HG02623 (cell line): Measurements from ENCODE around the gene SLC27A5.

Experiments
- ATAC-seq: cut with Tn5 transposase; IDR thresholded peaks from one replicate; pipeline ENCODE4 v1.9.1; 2021; ENCODE audit warnings: moderate library complexity; ENCODE audit not compliant: unreplicated experiment

SLC27A5 gene, protein sequence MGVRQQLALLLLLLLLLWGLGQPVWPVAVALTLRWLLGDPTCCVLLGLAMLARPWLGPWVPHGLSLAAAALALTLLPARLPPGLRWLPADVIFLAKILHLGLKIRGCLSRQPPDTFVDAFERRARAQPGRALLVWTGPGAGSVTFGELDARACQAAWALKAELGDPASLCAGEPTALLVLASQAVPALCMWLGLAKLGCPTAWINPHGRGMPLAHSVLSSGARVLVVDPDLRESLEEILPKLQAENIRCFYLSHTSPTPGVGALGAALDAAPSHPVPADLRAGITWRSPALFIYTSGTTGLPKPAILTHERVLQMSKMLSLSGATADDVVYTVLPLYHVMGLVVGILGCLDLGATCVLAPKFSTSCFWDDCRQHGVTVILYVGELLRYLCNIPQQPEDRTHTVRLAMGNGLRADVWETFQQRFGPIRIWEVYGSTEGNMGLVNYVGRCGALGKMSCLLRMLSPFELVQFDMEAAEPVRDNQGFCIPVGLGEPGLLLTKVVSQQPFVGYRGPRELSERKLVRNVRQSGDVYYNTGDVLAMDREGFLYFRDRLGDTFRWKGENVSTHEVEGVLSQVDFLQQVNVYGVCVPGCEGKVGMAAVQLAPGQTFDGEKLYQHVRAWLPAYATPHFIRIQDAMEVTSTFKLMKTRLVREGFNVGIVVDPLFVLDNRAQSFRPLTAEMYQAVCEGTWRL

DNA sequence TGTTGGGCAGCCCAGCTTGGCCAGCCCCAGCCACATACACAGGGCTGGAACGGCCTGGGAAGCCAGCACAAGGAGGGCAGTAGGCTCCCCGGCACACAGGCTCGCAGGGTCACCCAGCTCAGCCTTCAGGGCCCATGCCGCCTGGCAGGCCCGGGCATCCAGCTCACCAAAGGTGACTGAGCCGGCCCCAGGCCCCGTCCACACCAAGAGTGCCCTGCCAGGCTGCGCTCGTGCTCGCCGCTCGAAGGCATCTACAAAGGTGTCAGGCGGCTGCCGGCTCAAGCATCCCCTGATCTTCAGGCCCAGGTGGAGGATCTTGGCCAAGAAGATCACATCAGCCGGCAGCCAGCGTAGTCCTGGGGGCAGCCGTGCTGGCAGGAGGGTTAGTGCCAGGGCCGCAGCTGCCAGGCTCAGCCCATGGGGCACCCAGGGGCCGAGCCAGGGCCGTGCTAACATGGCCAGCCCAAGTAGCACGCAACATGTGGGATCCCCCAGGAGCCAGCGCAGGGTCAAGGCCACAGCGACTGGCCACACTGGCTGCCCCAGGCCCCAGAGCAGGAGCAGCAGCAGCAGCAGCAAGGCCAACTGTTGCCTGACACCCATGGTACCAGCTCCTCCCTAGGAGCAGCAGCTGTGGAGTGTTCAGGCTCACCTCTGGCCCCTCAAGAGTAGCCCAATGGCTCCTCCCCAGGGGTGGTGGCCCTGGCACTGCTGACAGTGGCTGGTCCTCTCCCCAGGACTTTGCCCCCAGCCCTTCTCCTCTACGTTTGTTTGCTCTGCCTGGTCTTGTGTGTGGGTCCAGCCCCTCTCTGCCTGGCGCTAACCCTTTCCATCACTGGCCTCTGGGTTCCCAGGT, at the start of gene SLC27A5:
Gene SLC27A5, minus strand, starts transcription at position 640 of the 856 bp plus-strand sequence. Its CDS starts 37 bp downstream, at position 603.
- ATAC-seq, result no peak

- ATAC-seq, result no peak
Observed at GRCh38 chr19:58560921-58561320, 49.1 kb upstream of the SLC27A5 start.

- ATAC-seq, result no peak
Observed at GRCh38 chr19:58560007-58560887, 48.5 kb upstream of the SLC27A5 start.

GRCh38 chr19:58559275-58560006, 47.6 kb upstream of the SLC27A5 start:
- no peak for ATAC-seq

GRCh38 chr19:58558623-58559274, 47.0 kb upstream of the SLC27A5 start:
- ATAC-seq, result peak; percentile 51

DNA sequence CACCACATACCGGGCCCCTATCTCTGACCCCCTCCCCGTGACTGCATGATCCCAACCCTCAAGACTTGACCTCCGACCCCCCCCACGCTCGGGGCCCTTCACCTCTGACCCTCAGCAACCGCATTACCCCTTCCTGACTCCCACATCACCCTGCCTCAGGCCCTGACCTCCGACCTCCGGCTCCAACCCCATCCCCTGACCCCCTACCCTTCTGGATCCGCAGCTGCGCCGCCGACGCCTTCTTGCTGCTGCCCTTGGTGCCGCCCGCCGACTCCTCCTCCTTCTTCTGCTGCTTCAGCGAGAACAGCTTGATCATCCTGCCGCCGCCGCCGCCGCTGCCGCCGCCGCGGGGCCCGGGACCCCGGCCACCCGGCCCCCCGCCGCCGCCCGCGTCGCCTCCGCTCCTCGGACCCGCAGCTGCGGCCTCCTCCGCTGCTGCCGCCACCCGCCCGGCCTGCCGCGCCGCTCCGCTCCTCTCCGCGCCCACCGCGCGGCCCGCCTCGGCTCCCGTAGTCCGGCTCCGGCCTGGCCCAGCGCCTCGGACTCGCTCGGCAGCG, 46.4 kb upstream of the SLC27A5 start, which contains the start of gene UBE2M:
Gene UBE2M, minus strand, starts transcription at position 546 of the 557 bp plus-strand sequence. Its CDS starts 230 bp downstream, at position 316.
- peak; percentile 0 for ATAC-seq

DNA sequence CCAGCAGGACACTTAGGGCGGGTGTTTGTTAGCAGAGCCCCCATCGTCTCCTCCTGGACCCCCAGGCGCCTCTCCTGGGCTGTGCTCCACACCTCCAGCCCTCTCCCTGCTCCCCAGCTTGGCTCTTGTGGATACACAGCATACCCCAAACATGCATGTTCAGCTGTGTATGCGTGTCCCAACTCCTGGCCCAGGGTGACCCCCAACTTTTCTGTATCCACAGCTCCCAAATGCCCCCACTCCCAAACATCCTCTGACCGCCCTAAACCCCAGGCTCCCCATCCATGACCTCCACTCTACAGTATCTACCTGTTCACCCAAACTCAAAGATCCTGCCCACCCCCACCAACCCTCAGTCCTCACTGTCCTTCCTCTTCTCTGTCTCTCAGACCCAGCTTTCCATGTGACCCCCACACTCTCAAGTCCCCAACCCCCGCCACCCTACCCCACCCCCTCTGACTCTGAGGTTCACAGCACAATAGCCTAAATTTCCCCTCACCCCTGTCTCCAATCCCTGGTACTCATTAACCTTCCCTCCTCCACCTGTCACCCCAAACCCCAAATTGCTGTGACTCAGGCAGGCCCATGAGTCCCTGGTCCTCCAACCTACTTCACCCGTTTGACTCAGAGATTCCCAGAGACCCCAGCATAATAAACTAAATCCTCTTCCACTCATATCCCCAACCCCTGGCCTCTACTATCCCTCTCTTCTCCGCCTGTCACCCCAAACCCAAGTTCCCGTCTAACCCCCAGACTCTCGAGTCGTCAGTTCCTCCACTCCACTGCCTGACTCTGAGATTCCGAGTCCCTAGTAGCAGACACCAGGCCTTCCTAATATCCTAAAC, 45.7 kb upstream of the SLC27A5 start:
- no peak for ATAC-seq

GRCh38 chr19:58556622-58557220, 44.9 kb upstream of the SLC27A5 start:
- ATAC-seq, result no peak

DNA sequence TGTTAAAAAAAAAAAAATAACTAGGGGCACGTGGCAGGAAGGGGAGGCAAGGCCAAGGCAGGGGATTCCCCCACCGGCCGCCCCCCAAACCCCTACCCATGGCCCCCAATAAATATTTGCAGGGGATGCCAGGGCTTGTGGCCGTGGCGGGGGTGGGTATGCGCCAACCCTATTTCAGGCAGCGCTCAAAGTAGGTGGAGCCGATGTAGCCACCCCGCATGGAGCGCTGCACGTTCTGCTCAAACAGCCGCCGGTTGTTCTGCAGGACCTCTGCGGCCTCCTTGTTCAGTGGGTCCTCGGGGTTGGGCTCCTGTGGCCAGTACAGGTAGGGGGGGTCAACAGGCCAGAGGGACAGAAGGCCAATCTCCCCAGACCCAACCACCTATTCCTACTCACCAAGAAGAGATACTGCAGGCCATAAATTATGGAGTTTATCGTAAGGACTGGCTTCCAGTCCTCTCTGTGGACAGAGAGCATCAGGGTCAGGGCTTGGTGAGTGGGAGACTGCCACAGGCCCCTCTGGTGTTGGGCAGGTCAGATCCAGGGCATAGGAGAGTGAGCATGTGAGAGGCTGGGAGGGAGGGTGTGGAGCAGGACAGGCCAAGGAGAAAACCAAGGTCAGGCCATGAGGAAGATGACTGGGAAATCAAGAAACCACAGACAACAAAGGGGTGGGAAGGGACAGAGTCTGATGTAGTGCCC, 44.3 kb upstream of the SLC27A5 start:
- ATAC-seq, result no peak

DNA sequence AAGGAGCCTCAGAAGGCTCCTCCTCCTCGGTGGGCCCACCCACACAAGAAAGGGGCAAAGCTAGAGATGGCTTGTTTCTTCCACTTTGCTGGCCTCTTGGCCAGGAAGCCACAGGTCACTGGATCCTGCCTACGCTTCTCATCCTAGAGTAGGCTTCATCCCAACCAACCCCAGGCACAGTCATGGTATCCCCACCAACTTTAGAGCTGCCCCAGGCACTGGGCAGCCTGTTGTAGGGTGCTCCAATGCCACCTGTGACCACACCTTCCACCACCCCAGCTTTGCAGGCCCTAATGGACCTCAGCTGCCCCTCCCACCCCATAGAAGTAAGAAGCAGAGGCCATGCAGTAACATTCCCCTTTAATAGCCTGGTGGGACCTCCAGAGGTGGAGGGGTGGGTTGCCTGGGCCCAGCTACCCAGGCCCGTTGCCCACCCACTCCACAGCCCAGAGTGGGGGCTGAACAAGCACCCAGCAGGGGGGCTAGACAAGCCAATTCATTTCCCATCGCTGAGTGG, 43.6 kb upstream of the SLC27A5 start:
- ATAC-seq, result no peak

GRCh38 chr19:58554494-58555368, 42.9 kb upstream of the SLC27A5 start, which contains the start of gene CHMP2A:
CHMP2A (minus strand) TSS chr19:58555105; CDS start chr19:58554212, 893 bp downstream.
- no peak for ATAC-seq

DNA sequence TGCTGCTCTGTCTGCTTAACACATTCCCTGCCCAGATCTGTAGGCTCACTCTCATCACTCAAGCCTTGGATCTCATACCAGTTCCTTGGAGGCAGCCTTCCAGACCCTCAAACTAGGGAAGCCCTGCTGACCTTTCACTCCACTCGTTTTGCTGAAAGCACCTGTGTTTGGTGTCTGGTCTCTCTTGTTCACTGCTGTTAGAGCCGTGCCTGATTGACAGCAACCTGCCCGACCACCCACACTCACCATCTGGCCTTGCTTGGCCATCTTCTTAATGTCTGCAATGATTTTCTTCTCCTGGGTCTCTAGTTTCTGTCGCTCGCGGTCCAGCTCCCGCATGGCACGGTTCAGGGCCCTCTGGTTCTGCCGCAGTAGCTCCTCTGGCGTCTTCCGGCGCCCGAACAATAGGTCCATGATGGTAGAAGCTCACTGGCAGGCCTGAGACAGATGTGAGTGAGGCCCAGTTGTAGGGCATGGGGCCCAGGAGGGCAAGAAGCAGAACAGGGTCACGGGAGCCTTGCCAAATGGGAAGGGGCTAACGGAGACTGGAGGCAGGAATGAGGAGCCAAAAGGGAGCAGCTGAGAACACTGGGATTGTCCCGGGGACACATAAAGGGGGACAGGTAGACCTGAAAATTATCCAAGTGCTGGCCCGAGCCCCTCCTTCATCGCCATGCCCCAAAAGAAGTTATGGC, 42.2 kb upstream of the SLC27A5 start:
- ATAC-seq, result no peak

DNA sequence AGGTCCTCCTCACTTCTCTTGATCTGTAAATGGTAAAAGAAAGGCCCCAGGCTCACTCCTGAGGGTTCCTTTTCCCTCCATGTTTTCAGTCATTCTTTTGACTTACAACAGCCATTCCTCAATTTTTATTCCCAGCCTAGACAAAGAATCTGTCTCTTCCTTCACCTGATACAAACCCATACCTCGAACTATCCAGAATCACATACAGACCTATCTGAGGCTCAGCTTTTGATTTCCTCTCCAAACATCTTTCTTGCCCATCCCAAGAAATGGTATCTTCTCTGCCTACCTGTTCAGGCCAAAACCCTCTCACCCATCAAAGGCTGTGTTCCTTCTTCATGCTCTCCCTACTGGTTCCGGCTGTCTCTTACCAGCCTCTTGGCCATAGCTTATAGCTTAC, 40.9 kb upstream of the SLC27A5 start:
- ATAC-seq, result no peak

GRCh38 chr19:58551577-58552471, 40.0 kb upstream of the SLC27A5 start:
- no peak for ATAC-seq
